ENCODE results near the gene MZT2A.
"Not testable (repeated sequence)": the region's sequence is repeated elsewhere in the genome, so short reads cannot be mapped to it uniquely, and the experiment has no call there.

Gene MZT2A

DNA sequence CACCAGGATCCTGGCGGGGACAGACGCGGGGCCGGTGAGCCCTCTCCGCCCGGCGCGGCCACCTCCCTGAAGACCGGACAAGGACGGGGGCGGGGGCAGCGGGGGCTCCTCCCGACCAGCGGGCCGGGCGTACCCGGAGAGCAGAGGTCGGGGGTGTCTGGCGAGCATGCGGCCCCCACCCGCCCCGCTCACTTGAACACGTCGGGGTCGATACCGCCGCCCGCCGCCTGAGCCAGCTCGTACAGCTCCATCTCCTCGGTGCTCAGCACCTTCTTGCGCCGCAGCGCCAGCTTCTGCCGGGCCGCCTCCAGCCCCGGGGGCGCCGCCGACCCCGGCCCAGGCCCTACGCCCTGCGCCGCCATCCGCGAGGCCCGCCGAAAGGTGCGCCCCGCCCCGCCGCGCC is at the start of gene MZT2A:
MZT2A (minus strand) TSS at position 383 of the 403 bp plus-strand sequence; CDS start at position 362, 21 bp downstream.
- not testable (repeated sequence) for DNase-seq

- not testable (repeated sequence) for DNase-seq
Measured at GRCh38 chr2:131538856-131539255, 46.7 kb upstream of the MZT2A start.

GRCh38 chr2:131536841-131537240 is 44.6 kb upstream of the MZT2A start:
- DNase-seq: not testable (repeated sequence)

DNA sequence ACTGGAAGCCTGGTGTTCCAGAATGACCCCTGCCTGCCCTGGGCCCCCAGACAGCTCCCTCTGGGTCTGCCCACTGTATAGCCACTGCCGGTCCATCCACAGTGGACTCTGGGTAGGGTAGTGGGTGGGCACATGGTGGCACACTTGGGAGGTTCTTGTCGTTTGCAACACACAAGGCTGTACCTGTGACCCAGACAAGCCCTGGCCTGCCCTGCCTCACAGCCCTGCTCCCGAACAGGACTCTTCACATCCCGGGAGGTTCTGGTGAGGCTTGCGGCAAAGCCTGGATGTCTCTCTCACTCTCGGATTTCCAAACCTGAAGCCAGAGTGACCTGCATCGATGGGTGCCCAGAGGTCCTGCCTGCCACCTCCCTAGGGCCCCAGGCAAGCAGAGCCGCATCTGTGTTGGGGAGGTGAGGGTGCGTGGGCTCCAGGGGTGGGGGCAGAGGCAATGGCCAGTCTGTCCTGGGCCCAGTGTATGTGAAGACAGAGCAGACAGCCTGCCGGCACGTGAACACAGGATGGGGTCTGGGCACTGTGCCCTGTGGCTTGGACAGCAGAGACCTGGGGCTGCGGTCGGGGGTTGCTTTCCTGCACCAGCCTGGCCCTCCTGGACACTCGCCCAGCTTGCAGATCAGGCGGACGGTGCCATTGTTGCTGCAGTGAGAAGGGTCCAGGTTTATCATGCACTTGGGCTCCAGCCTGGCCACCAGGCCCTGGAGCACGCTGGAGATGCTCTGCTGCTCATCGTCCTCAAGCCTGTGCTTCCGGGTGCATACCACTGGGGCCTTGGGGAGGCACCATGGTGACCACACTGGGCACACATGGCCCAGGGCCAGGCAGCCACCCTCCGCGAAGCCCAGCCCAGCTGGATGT is 44.0 kb upstream of the MZT2A start:
- not testable (repeated sequence) for DNase-seq

DNA sequence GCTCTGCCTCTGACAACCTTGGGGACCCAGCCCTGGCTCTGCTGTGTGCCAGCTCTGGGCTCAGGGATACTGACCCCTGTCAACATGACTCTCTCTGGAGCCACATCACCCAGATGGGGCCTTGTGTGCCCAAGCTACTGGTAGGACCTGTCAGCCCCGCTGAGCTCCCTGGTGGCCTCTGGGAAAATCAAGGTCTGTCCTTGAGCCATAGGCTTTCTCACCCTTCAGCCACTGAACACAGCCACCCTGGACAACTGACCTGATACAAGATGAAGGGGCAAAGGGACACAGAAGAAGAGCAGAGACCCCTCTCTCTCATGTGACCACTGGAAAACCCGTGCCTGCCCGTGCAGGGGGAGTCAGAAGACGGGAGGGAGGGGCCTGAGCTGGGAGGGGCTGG is 43.3 kb upstream of the MZT2A start:
- DNase-seq: no peak

GRCh38 chr2:131534965-131535364 is 42.8 kb upstream of the MZT2A start:
- DNase-seq: not testable (repeated sequence)

- not testable (repeated sequence) for DNase-seq
Measured at GRCh38 chr2:131534317-131534672, 42.1 kb upstream of the MZT2A start.

DNA sequence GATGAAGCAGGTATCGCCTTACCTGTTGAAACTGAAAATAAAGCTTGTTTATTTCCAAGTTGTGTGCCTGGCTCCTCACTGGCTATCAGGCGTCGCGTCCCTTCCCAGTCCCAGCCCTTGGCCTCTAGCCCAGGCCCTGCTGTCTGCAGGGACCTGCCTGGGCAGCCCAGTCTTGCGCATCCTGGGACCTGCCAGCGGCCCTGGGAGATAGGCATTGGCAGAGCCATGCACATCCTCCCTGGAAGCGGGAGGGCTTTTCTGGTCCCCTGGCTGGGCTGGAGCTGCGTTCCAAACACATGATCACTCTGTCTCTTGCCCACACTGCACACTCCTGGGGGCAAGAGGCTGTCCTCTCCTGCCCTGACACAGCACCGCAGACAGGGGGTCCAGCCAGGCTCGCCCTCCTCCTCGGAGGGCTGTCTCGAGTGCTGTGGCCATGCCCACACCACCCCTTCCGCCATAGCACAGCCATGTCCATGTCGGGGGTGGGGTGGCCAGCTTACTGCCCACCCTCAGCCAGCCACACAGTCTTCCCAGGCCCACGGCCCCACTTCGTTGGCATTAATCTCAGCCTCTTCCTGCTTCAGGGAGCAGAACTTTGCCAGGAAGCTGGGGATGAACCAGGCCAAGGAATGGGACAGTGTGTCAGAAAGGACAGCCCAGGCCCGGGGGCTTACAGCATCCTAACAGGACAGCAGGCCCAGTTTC is 41.6 kb upstream of the MZT2A start:
- not testable (repeated sequence) for DNase-seq

GRCh38 chr2:131532723-131533608 is 40.8 kb upstream of the MZT2A start:
- not testable (repeated sequence) for DNase-seq

DNA sequence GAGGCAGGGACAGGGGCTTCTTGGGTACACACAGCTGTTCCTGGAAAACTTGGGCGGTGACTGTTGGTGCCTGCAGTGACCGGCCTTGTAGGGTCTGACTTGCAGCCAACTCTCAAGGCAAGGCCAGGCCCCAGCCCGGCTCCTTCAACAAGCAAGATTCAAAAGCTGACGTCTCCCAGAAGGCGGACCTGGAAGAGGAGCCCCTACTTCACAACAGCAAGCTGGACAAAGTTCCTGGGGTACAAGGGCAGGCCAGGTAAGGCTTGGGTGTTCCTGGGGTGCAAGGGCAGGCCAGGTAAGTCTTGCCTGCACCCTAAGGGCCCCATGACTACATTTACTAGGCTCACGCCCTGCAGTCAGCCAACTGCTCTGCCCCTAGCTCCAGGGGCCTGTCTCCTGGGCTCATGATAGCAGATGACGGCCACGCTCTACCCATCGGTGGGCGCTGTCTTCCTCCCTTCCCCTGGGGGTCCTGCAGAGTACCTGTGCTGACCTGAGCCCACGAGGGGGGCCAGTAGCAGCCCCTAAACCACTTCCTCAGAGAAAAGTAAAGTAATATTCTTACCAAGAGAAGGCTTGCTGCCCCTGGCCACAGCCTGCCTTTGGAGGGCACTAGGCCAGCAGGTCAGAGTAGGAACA is 39.5 kb upstream of the MZT2A start:
- DNase-seq: not testable (repeated sequence)

- not testable (repeated sequence) for DNase-seq
Measured at GRCh38 chr2:131530626-131531344, 38.6 kb upstream of the MZT2A start.

DNA sequence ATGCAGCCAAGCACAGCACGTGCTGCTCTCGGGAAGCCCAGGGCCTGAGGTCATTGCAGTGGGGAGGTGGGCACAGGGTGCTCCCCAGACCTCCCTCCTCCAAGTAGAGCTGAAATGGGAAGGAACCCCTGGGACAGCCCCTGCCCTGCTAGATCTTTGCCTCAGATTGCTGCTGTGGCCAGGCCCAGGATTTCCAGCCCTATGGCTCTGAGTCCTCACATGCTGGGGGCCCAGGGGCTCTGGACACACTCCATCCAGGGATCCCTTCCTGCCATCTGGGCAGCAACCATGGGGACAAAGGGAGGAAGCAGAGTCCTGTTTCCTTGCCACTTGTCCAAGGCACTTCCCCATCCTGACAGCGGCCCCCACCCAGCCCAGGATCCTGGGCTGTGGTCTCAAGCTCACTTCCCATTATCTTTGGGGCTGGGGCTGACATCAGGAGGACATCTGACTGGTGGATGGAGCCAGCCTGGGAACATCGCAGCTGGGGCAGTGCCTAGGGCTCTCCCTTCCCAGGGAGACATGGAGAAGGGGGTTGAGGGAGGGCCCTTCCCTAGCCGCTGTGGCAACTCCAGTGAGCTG is 37.8 kb upstream of the MZT2A start:
- not testable (repeated sequence) for DNase-seq

- DNase-seq: peak; percentile 30
Measured at GRCh38 chr2:131528981-131529863, 37.0 kb upstream of the MZT2A start.

DNA sequence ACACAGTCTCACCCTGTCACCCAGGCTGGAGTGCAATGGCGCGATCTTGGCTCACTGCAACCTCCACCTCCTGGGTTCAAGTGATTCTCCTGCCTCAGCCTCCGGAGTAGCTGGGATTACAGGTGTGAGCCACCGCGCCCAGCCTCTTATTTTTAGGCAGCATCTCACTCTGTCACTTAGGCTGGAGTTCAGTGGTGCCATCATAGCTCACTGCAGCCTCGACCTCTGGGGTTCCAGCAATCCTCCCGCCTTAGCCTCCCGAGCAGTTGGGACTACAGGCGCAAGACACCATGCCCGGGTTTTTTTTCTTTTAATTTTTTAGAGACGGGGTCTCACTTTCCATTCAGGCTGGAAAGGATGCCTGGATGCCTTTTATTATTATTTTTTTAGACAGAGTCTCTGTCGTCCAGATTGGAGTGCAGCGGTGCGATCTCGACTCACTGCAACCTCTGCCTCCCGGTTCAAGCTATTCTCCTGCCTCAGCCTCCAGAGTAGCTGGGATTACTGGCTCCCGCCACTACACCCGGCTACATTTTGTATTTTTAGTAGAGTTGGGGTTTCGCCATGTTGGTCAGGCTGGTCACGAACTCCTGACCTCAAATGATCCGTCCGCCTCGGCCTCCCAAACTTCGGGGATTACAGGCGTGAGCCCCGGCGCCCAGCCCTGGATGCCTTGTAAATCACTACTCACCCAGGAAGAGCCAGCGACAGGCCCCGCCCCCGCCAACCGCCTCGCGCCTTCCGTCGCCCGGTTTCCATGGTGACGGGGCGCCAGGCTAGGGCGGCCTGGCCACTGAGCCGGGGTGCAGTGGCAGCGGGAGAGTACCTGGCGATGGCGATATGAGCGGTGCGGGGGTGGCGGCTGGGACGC is 35.2 kb upstream of the MZT2A start, which contains the start of gene CCDC74A:
CCDC74A (plus strand) TSS at position 758 of the 871 bp plus-strand sequence; CDS start at position 841, 83 bp downstream.
- DNase-seq: peak; percentile 83

DNA sequence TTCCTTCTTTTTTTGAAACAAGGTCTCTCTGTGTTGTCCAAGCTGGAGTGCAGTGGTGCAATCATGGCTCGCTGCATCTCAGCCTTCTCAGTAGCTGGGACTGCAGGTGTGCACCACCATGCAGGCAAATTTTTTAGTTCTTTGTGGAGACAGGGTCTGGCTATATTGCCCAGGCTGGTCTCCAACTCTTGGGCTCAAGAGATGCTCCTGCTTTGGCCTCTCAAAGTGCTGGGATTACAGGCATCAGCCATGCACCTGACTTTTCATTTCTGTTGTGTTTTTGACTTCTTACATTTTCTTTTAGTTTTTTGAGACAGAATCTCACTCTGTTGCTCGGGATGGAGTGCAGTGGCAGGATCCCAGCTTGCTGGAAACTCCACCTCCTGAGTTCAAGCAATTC is 33.1 kb upstream of the MZT2A start:
- not testable (repeated sequence) for DNase-seq

GRCh38 chr2:131521961-131522781 is 30.0 kb upstream of the MZT2A start:
- no peak for DNase-seq

GRCh38 chr2:131521524-131521923 is 29.3 kb upstream of the MZT2A start:
- DNase-seq: not testable (repeated sequence)

GRCh38 chr2:131520526-131520925 is 28.3 kb upstream of the MZT2A start:
- DNase-seq: no peak

Measured in activated CD4-positive, alpha-beta T cell treated with anti-CD3 and anti-CD28 coated beads, Interleukin-2, amount 50 U/mL, for 16 hours (primary cell).